Measurements from ENCODE around the gene SPPL3. TPM values are rescaled to one million over a fixed set of nuclear protein-coding genes. Genes with fewer than 3 reads are reported as not detected.

Gene SPPL3
- total RNA-seq, 1 donor from 2014 or later = 48.9 TPM

- no peaks in the 10 kb centered on the region for H3K36me3 ChIP-seq
- intact Hi-C loops (cut with DNase I) = no loop called here
- H3K27me3 ChIP-seq = no peaks in the 10 kb centered on the region
- DNase-seq (ENCODE audit: extremely low spot score in 2 of 2) = no peak
- no peak overlapping the region for H3K4me3 ChIP-seq
- no peak for TF ChIP-seq POLR2A (IDR thresholded peaks at IDR 0.05)
- no peak for TF ChIP-seq CTCF (IDR thresholded peaks at IDR 0.05)
- H3K9me3 ChIP-seq = no peaks in the 10 kb centered on the region
- peaks cover 18% of the 10 kb centered on the region for H3K4me1 ChIP-seq
- H3K27ac ChIP-seq = no peak overlapping the region
Observed at GRCh38 chr12:120866108-120866507, 38.0 kb downstream of the SPPL3 start.

GRCh38 chr12:120865098-120865497 lies 39.1 kb downstream of the SPPL3 start:
- H3K27ac ChIP-seq = no peak overlapping the region
- no peak for TF ChIP-seq CTCF (IDR thresholded peaks at IDR 0.05)
- TF ChIP-seq POLR2A (IDR thresholded peaks at IDR 0.05) = no peak
- TF ChIP-seq POLR2AphosphoS5 (IDR thresholded peaks at IDR 0.05; ENCODE audit: insufficient read depth in 1 of 2, low read depth in 1 of 2) = no peak
- H3K4me1 ChIP-seq = peaks cover 15% of the 10 kb centered on the region
- H3K36me3 ChIP-seq = no peaks in the 10 kb centered on the region
- intact Hi-C loops (cut with DNase I) = no loop called here
- H3K9me3 ChIP-seq = no peaks in the 10 kb centered on the region
- no peak for DNase-seq (ENCODE audit: extremely low spot score in 2 of 2)
- H3K27me3 ChIP-seq = no peaks in the 10 kb centered on the region
- H3K4me3 ChIP-seq = no peak overlapping the region

- intact Hi-C loops (cut with DNase I) = no loop called here
- H3K27ac ChIP-seq = no peak overlapping the region
- DNase-seq (ENCODE audit: extremely low spot score in 2 of 2) = no peak
- H3K4me1 ChIP-seq = peaks cover 14% of the 10 kb centered on the region
- no peaks in the 10 kb centered on the region for H3K36me3 ChIP-seq
- no peaks in the 10 kb centered on the region for H3K27me3 ChIP-seq
- H3K4me3 ChIP-seq = no peak overlapping the region
- TF ChIP-seq POLR2A (IDR thresholded peaks at IDR 0.05) (no peak), CTCF (IDR thresholded peaks at IDR 0.05) (no peak)
- H3K9me3 ChIP-seq = no peaks in the 10 kb centered on the region
Observed at GRCh38 chr12:120862664-120863063, 41.5 kb downstream of the SPPL3 start.

GRCh38 chr12:120861074-120861795 lies 42.9 kb downstream of the SPPL3 start:
- intact Hi-C loops (cut with DNase I) = no loop called here
- no peak for TF ChIP-seq POLR2AphosphoS5 (IDR thresholded peaks at IDR 0.05; ENCODE audit: insufficient read depth in 1 of 2, low read depth in 1 of 2)
- H3K9me3 ChIP-seq = no peaks in the 10 kb centered on the region
- no peaks in the 10 kb centered on the region for H3K27me3 ChIP-seq
- DNase-seq (ENCODE audit: extremely low spot score in 2 of 2) = no peak
- H3K27ac ChIP-seq = no peak overlapping the region
- no peak overlapping the region for H3K4me3 ChIP-seq
- H3K4me1 ChIP-seq = peaks cover 24% of the 10 kb centered on the region
- no peaks in the 10 kb centered on the region for H3K36me3 ChIP-seq

GRCh38 chr12:120858306-120859088 lies 45.7 kb downstream of the SPPL3 start:
- peaks cover 35% of the 10 kb centered on the region for H3K4me1 ChIP-seq
- no peaks in the 10 kb centered on the region for H3K36me3 ChIP-seq
- intact Hi-C loops (cut with DNase I) = no loop called here
- no peak for TF ChIP-seq CTCF (IDR thresholded peaks at IDR 0.05)
- no peak for TF ChIP-seq POLR2AphosphoS5 (IDR thresholded peaks at IDR 0.05; ENCODE audit: insufficient read depth in 1 of 2, low read depth in 1 of 2)
- no peak for TF ChIP-seq POLR2A (IDR thresholded peaks at IDR 0.05)
- H3K9me3 ChIP-seq = no peaks in the 10 kb centered on the region
- H3K27ac ChIP-seq = no peak overlapping the region
- no peak for DNase-seq (ENCODE audit: extremely low spot score in 2 of 2)
- no peak overlapping the region for H3K4me3 ChIP-seq
- H3K27me3 ChIP-seq = no peaks in the 10 kb centered on the region
